Jurkat, Clone E6-1 (cell line): Measurements from ENCODE around the gene NLRP8.
"Not testable (repeated sequence)": the region's sequence is repeated elsewhere in the genome, so short reads cannot be mapped to it uniquely, and the experiment has no call there.

Source experiments
- DNase-seq: peaks from one replicate; pipeline ENCODE4 v3.0.0-alpha.2; 2011; ENCODE audit warnings: low read depth, low spot score
- H3K4me3 ChIP-seq: 2 replicates; pipeline ENCODE4 v1.5.1; 2011; ENCODE audit warnings: mild to moderate bottlenecking, low read length, control low read depth, moderate library complexity

NLRP8 gene

DNA sequence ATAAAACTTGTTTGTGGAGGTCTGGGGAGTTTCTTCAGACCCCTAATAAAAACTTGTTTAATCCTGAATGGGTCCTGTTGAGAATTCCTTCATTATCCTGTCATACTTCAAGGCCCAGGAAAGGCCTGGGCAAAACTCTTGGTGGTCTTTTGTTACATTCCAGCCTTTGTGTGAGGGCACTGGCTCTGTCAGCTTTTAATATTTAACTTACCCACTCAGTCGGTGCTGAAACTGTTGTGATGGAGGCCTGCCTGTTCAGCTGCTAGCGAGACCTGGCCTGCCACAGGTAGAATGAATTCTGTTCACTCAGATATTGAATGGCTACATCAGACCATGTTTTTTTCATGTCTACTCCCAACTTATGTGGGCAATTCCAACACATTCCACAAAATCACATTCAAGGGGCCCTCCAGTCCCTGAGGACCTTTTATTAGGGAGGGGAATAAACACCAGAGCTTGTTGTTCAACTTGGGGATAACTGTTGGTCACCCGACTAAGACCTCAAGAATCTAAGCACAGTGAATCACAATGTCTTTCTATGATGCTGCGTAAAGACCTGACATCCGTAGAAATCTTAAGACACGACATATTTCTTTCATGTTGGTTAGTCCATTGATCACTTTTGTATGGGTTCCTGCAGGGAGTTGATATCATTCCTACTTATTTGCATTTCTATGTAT lies 12.5 kb downstream of the NLRP8 start:
- no peak for DNase-seq
- no peak overlapping the region for H3K4me3 ChIP-seq

DNA sequence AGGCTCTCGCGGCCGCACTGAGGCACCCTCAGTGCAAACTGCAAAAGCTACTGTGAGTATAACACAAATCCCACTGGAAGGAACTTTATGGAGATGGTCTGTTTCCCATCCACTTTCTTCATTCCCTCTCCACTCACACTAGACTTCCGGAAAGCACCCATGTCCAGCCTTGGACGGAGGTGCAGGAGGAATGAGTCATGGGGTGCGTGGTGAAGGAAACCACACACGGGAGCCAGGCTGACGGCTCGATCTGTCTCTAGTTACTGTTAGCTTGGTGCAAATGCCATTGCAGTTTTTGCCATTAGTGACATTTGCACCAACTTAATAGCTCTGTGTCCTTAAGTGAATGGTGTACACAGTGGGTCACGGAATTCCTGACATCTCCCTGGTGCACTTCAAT lies 14.6 kb downstream of the NLRP8 start:
- DNase-seq = no peak
- H3K4me3 ChIP-seq = no peak overlapping the region

GRCh38 chr19:55973982-55974381 lies 26.4 kb downstream of the NLRP8 start:
- H3K4me3 ChIP-seq = no peak overlapping the region
- DNase-seq = no peak

DNA sequence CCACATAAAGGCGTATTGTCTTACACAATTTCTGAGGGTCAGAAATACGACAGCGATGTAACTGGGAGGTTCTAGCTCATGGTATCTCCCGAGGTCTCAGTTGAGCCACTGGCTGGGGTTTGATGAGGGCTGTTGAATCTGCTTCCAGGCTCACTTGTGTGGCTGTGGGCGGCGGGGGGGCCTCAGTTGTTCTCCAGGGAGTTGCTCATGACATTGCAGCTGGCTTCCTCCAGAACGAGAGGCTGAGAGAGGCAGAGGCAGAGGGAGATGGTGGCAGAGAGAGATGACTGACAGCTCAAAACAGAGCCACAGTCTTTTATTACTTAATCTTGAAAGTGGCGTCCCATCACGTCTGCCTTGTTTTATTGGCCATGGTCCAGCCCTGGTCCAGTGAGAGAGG lies 32.8 kb downstream of the NLRP8 start:
- H3K4me3 ChIP-seq = no peak overlapping the region
- DNase-seq = no peak

- no peak for DNase-seq
- no peak overlapping the region for H3K4me3 ChIP-seq
These were observed 37.6 kb downstream of the NLRP8 start for GRCh38 chr19:55985254-55985653.

DNA sequence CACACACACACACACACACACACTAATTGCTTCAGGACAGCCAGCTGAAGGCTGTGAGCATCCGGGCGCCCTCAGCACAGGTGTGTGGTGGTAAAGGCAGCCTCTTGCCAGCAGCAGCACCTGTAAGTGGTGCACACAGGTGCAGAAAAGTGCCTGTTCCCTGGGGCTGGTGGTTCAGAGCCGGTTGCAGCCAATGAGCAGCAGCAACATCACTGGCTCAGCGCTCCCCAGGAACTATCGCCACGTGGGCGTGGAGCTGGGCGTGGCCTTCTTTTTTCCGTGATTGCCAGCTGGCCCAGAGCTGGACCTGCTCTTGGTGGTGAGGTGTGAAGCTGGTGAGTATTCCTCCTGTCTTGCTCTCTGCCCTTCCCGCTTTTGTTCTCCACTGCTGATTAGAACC lies 38.9 kb downstream of the NLRP8 start, which contains the start of gene NLRP5:
NLRP5 (plus strand) TSS at position 289 of the 400 bp plus-strand sequence.
- no peak for DNase-seq
- no peak within 1 kb of the TSS for H3K4me3 ChIP-seq

GRCh38 chr19:55990831-55991230 lies 43.2 kb downstream of the NLRP8 start:
- H3K4me3 ChIP-seq = no peak overlapping the region
- DNase-seq = no peak

- H3K4me3 ChIP-seq = no peak overlapping the region
- no peak for DNase-seq
These were observed 45.9 kb downstream of the NLRP8 start for GRCh38 chr19:55993492-55993891.

DNA sequence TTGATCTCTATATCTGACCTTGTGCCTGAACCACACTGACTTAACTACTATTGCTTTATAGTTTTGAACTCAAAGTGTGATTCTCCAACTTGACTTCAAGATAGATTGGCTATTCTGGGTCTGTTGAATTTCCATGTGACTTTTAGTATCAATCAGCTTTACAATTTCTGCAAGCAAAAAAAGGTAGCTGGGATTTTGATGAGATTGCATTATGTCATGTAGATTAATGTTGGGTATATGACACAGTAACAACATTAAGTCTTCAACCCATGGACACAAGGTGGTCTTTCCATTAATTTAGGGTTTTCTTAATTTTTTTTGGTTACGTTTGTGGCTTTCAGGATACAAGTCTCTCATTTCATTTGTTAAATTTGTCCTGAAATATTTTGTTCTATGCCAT lies 67.1 kb downstream of the NLRP8 start:
- DNase-seq = no peak
- H3K4me3 ChIP-seq = no peak overlapping the region

DNA sequence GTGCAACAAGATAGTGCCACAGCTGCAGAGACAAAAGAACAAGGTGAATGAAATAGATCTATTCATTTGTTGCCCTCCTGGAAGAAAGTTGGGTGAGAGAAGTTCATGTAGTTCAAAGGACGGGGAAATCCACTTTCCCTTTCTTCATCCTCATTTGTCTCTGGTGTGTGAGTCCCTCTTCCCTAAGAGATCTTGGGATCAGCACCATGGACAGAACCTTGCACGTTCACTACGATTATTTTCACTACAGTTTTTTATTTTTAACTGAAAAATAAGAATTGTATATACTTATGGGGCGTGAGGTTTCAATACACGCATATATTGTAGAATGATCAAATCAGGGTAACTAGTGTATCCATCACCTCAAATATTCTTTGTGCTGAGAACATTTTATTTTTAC lies 68.1 kb downstream of the NLRP8 start:
- DNase-seq = peak; percentile 22

DNA sequence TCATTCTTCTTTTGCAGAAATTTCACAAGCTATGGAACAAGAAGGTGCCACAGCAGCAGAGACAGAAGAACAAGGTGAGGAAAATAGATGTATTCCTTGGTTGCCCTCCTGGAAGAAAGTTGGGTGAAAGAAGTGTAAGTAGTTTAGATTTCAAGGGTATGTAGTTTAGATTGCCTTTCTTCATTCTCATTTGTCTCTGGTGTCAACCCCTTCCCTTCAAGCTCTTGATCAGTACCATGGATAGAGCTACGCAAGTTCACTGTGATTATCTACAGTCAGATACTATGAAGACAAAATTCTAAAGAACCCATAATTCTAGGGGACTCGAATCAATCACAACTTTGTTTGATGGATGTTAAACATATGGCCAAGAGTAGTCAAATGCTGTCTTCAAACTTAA lies 71.7 kb downstream of the NLRP8 start:
- not testable (repeated sequence) for DNase-seq, H3K4me3 ChIP-seq

More for the DNA sequence above, 68.1 kb downstream of the NLRP8 start:
- H3K4me3 ChIP-seq = no peak overlapping the region

GRCh38 chr19:56020355-56020975 lies 72.8 kb downstream of the NLRP8 start:
- DNase-seq, H3K4me3 ChIP-seq: not testable (repeated sequence)

DNA sequence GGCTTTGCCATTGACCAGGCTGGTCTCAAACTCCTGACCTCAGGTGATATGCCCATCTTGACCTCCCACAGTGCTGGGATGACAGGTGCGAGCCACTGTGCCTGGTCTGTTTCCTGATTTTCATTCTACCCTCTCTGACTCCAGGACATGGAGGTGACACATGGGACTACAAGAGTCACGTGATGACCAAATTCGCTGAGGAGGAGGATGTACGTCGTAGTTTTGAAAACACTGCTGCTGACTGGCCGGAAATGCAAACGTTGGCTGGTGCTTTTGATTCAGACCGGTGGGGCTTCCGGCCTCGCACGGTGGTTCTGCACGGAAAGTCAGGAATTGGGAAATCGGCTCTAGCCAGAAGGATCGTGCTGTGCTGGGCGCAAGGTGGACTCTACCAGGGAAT lies 79.1 kb downstream of the NLRP8 start:
- DNase-seq = no peak
- H3K4me3 ChIP-seq = no peak overlapping the region
